ENCODE data around the gene HCRTR1. TPM values are rescaled to one million over a fixed set of nuclear protein-coding genes. Genes with fewer than 3 reads are reported as not detected.

Gene HCRTR1
- total RNA-seq, 4 donors from 2014 or later, result 1.6 TPM; not detected in 3

DNA sequence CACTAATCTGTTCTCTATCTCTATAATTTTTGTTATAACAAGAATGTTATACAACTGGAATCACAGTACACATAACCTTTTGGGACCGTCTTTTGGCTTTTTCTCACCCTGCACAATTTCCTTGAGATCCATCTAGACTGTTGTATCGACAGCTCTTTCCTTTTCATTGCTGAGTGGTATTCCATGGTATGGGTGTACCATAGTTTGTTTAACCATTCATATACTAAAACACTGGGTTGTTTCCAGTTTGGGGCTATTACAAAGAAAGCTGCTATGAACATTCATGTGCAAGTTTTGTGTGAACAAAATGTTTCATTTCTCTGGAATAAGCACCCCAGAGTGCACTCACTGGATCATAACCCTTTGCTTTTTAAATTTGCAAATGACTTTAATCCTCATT lies 15.4 kb upstream of the HCRTR1 start:
- ATAC-seq (ENCODE audit: low FRiP score) (no peak), DNase-seq (ENCODE audit: low spot score) (no peak)

GRCh38 chr1:31605908-31606427 lies 11.5 kb upstream of the HCRTR1 start:
- no peak for TF ChIP-seq CTCF (IDR thresholded peaks at IDR 0.05)
- DNase-seq (ENCODE audit: low spot score), result no peak
- peak; percentile 51 for ATAC-seq (ENCODE audit: low FRiP score)

More for the DNA sequence above, 15.4 kb upstream of the HCRTR1 start:
- no peak for TF ChIP-seq CTCF (IDR thresholded peaks at IDR 0.05)

GRCh38 chr1:31607360-31607759 lies 10.1 kb upstream of the HCRTR1 start:
- DNase-seq (ENCODE audit: low spot score) (no peak), ATAC-seq (ENCODE audit: low FRiP score) (no peak)
- no peak for TF ChIP-seq CTCF (IDR thresholded peaks at IDR 0.05)

DNA sequence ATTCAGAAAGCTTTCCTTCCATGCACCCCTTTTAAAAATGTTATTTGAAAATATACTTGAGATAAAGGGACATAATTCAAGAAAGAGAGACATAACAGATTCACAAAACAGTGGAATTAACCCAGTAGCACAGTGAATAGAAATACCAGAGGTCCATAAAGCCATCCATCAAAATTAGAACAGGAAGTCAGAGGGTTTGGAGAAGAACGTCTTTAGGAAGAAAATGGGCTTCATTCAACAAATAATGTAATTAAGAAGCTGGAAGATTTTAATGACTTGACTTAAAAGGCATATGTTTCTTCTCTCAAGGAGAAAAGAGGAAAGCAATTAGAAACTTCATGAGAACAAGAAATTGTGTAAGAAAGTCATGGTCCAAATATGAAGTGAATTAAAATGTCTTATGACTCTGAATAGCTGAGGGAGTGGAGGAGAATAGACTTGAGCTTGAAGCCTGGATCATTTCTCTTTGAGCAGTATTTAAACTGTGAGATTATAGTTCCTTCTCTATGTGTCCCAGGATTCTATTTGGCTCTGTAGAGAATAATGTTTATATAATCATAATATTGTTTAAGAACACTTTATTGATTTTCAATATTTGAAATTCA lies 7.9 kb upstream of the HCRTR1 start:
- no peak for ATAC-seq (ENCODE audit: low FRiP score)
- no peak for TF ChIP-seq CTCF (IDR thresholded peaks at IDR 0.05)
- no peak for DNase-seq (ENCODE audit: low spot score)

DNA sequence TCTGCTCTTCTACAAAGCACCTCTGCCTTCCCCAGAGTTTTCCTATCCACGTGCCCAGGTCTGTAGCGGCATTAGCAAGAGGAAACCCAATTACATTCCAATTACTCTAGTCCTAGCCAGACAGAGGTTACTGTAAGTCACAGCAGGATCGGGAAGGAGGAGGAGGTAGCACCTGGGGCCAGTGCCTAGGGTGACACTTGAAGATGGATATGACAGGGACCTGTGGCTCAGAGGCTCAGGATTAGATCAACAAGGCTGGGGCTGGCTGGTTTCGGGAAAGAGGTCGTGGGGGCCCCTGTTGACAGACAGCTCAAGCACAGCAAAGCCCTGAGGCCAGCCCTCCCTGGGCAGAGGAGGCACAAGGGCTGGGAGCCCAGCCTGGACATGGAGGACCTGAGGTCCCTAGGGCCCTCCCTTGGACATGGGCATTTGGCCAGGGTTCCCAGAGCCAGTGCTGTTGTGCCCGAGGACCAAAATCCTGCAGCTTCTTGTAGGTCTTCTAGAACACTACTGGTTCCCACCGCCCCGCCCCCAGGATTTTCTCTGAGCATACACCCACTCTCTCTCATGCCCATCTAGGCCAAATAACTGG lies 3.0 kb upstream of the HCRTR1 start:
- DNase-seq (ENCODE audit: low spot score) (no peak), ATAC-seq (ENCODE audit: low FRiP score) (no peak)
- no peak for TF ChIP-seq CTCF (IDR thresholded peaks at IDR 0.05)

DNA sequence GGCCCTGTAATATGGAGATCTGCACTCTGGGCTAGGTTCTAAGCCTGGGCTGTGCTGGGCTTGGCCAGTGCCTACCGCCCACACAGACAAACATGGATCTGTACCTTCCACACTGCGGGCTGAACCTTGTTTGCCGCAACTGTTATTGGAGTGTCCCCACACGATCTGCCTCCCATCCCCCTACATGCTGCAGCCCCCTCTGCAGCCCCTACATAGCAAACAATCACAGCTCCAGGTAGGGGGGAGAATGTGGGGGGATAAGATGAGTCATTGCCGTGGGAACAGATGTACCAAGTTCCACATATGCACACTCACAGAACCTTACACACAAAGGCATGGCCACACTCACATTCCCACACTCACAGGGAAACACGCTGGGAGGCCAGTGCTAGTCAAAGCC lies 2.1 kb upstream of the HCRTR1 start:
- TF ChIP-seq CTCF (IDR thresholded peaks at IDR 0.05), result no peak
- ATAC-seq (ENCODE audit: low FRiP score) (no peak), DNase-seq (ENCODE audit: low spot score) (no peak)

DNA sequence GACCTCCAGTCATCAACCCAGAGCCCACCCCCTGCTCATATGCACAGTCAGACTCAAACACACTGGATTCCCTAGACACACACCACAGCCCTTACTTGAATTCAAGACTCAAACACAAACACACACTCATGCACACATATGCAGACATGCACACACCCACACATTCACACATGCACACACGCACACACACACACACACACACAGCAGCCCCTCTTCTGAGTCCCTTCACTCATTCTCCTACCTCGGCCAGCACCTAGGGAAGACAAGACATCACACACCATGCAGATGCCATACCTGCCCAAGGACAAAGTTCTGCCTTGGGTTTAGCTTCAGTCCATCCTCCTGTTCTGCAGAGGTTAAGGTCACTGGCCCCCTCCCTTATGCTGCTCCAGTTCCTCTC lies 1.6 kb upstream of the HCRTR1 start:
- DNase-seq (ENCODE audit: low spot score) (no peak), ATAC-seq (ENCODE audit: low FRiP score) (no peak)
- TF ChIP-seq CTCF (IDR thresholded peaks at IDR 0.05), result no peak

All from omental fat pad (tissue), 4 donors.